HEK293T (cell line): ENCODE measurements around the gene SGIP1.

ENCODE experiments used
- CTCF ChIA-PET: fragments of 350-600 bp; formaldehyde crosslinking; extraction: SDS; loops from one replicate; lab custom pipeline; 2021; ENCODE audit warnings: antibody characterized with exemption, inconsistent platforms; lab: Yijun Ruan, JAX
- POLR2A ChIA-PET: fragments of 350-600 bp; formaldehyde crosslinking; extraction: SDS; loops from one replicate; lab custom pipeline; 2020; ENCODE audit warnings: antibody characterized with exemption, inconsistent platforms; lab: Yijun Ruan, JAX
- DNase-seq: peaks from one replicate; pipeline ENCODE4 v3.0.0; 2012; ENCODE audit warnings: mixed read lengths; ENCODE audit errors: extremely low spot score
- ARNT ChIP-seq: fragments of 450-650 bp; IDR thresholded peaks from 2 replicates; pipeline ENCODE4 v1.6.1; 2017; ENCODE audit warnings: mild to moderate bottlenecking
- BHLHE40 ChIP-seq: fragments of 450-650 bp; IDR thresholded peaks from 2 replicates; pipeline ENCODE4 v1.6.1; 2016; ENCODE audit warnings: mild to moderate bottlenecking, moderate library complexity, borderline replicate concordance
- CTBP1 ChIP-seq: fragments of 450-650 bp; IDR thresholded peaks from 2 replicates; pipeline ENCODE4 v1.6.1; 2016; ENCODE audit warnings: borderline replicate concordance
- ELF4 ChIP-seq: fragments of 450-650 bp; IDR thresholded peaks from 2 replicates; pipeline ENCODE4 v1.6.1; 2017; ENCODE audit warnings: antibody characterized with exemption
- FOXA1 ChIP-seq: fragments of 450-650 bp; IDR thresholded peaks from 2 replicates; pipeline ENCODE4 v1.6.1; 2016; ENCODE audit warnings: mild to moderate bottlenecking
- FOXK2 ChIP-seq: fragments of 450-650 bp; IDR thresholded peaks from 2 replicates; pipeline ENCODE4 v1.6.1; 2016; ENCODE audit warnings: mild to moderate bottlenecking
- FOXM1 ChIP-seq: fragments of 450-650 bp; IDR thresholded peaks from 2 replicates; pipeline ENCODE4 v1.6.1; 2017; ENCODE audit warnings: mild to moderate bottlenecking, borderline replicate concordance
- HDGF ChIP-seq: fragments of 450-650 bp; IDR thresholded peaks from 2 replicates; pipeline ENCODE4 v1.6.1; 2017; ENCODE audit warnings: antibody characterized with exemption, borderline replicate concordance
- L3MBTL2 ChIP-seq: fragments of 450-650 bp; conservative IDR thresholded peaks from 2 replicates; pipeline ENCODE4 v1.6.1; 2016; ENCODE audit warnings: mild to moderate bottlenecking
- LEF1 ChIP-seq: fragments of 450-650 bp; IDR thresholded peaks from 2 replicates; pipeline ENCODE4 v1.6.1; 2017; ENCODE audit warnings: mild to moderate bottlenecking, borderline replicate concordance
- NFRKB ChIP-seq: fragments of 450-650 bp; IDR thresholded peaks from 2 replicates; pipeline ENCODE4 v1.6.1; 2016; ENCODE audit warnings: mild to moderate bottlenecking, moderate library complexity
- PKNOX1 ChIP-seq: fragments of 450-650 bp; IDR thresholded peaks from 2 replicates; pipeline ENCODE4 v1.6.1; 2016
- SP1 ChIP-seq: fragments of 450-650 bp; IDR thresholded peaks from 2 replicates; pipeline ENCODE4 v1.6.1; 2017
- SUZ12 ChIP-seq: fragments of 450-650 bp; IDR thresholded peaks from 2 replicates; pipeline ENCODE4 v1.6.1; 2016; ENCODE audit warnings: mild to moderate bottlenecking
- TARDBP ChIP-seq: fragments of 450-650 bp; IDR thresholded peaks from 2 replicates; pipeline ENCODE4 v1.6.1; 2016
- ZNF384 ChIP-seq: fragments of 450-650 bp; IDR thresholded peaks from 2 replicates; pipeline ENCODE4 v1.6.1; 2016

Gene SGIP1

GRCh38 chr1:66654643-66655042 lies 120.7 kb downstream of the SGIP1 start:
- ChIA-PET CTCF (no interaction called here), POLR2A (no interaction called here)
- DNase-seq, result no peak
- no peak for TF ChIP-seq FOXA1
- TF ChIP-seq HDGF, result no peak

GRCh38 chr1:66671455-66671854 lies 137.5 kb downstream of the SGIP1 start:
- ChIA-PET CTCF (no interaction called here), POLR2A (no interaction called here)
- no peak for DNase-seq
- TF ChIP-seq SUZ12, result no peak
- no peak for TF ChIP-seq CTBP1
- no peak for TF ChIP-seq L3MBTL2
- TF ChIP-seq ELF4, result no peak
- no peak for TF ChIP-seq LEF1
- TF ChIP-seq TARDBP, result no peak
- TF ChIP-seq PKNOX1, result no peak
- TF ChIP-seq NFRKB, result no peak
- no peak for TF ChIP-seq FOXM1
- TF ChIP-seq HDGF, result no peak
- TF ChIP-seq FOXK2, result no peak
- TF ChIP-seq BHLHE40, result no peak
- TF ChIP-seq ARNT, result no peak
- TF ChIP-seq FOXA1, result no peak
- TF ChIP-seq ZNF384, result no peak
- no peak for TF ChIP-seq SP1

GRCh38 chr1:66676613-66677298 lies 142.8 kb downstream of the SGIP1 start:
- DNase-seq, result no peak

GRCh38 chr1:66678146-66678545 lies 144.2 kb downstream of the SGIP1 start:
- POLR2A ChIA-PET, result no interaction called here
- CTCF ChIA-PET, result interaction anchor here (0.7 kb wide), 1 partner anchor 515 kb away, joined by 3 read pairs; no protein-coding TSS in a partner anchor
- TF ChIP-seq FOXK2, result no peak
- TF ChIP-seq HDGF, result no peak
- TF ChIP-seq LEF1, result no peak
- no peak for TF ChIP-seq TARDBP
- TF ChIP-seq L3MBTL2, result no peak
- TF ChIP-seq SP1, result no peak
- no peak for TF ChIP-seq PKNOX1
- no peak for TF ChIP-seq ZNF384
- no peak for TF ChIP-seq NFRKB
- TF ChIP-seq ARNT, result no peak
- TF ChIP-seq FOXA1, result no peak
- TF ChIP-seq CTBP1, result no peak
- no peak for TF ChIP-seq BHLHE40
- no peak for DNase-seq

More at GRCh38 chr1:66676613-66677298, 142.8 kb downstream of the SGIP1 start:
- CTCF ChIA-PET, result no interaction called here
- POLR2A ChIA-PET, result no interaction called here
- TF ChIP-seq CTBP1, result no peak
- TF ChIP-seq LEF1, result no peak
- TF ChIP-seq FOXA1, result no peak
- TF ChIP-seq SUZ12, result no peak
- no peak for TF ChIP-seq TARDBP
- no peak for TF ChIP-seq BHLHE40
- TF ChIP-seq FOXK2, result no peak
- no peak for TF ChIP-seq ARNT
- TF ChIP-seq HDGF, result no peak
- TF ChIP-seq L3MBTL2, result no peak
- TF ChIP-seq SP1, result no peak
- TF ChIP-seq FOXM1, result no peak
- TF ChIP-seq ZNF384, result no peak
- TF ChIP-seq PKNOX1, result no peak
- TF ChIP-seq ELF4, result no peak
- no peak for TF ChIP-seq NFRKB

- CTCF ChIA-PET, result no interaction called here
- DNase-seq, result no peak
- POLR2A ChIA-PET, result no interaction called here
- TF ChIP-seq PKNOX1 (no peak), BHLHE40 (no peak)
These were observed 145.2 kb downstream of the SGIP1 start for GRCh38 chr1:66679140-66679539.

- ChIA-PET POLR2A (no interaction called here), CTCF (no interaction called here)
- TF ChIP-seq LEF1, result no peak
- TF ChIP-seq PKNOX1, result no peak
- TF ChIP-seq ARNT, result no peak
- TF ChIP-seq ELF4, result no peak
- no peak for TF ChIP-seq FOXA1
- TF ChIP-seq NFRKB, result no peak
- no peak for TF ChIP-seq HDGF
- no peak for TF ChIP-seq SUZ12
- TF ChIP-seq L3MBTL2, result no peak
- TF ChIP-seq CTBP1, result no peak
- no peak for DNase-seq
These were observed 147.7 kb downstream of the SGIP1 start for GRCh38 chr1:66681686-66682085.
